Naive thymus-derived CD4-positive, alpha-beta T cell (primary cell): Measurements from ENCODE around the gene RAP1A. TPM values are rescaled to one million over a fixed set of nuclear protein-coding genes. Genes with fewer than 3 reads are reported as not detected.

Experiments used
- ATAC-seq: fragments of 150-1000 bp; cut with Tn5 transposase; 2 replicates; pipeline ENCODE4 v1.10.0; 2021; ENCODE audit warnings: mild to moderate bottlenecking, moderate library complexity
- CTCF ChIA-PET: fragments of 350-600 bp; sonication (Branson Sonifier 250); formaldehyde crosslinking; loops from one replicate; lab custom pipeline; 2021; ENCODE audit warnings: antibody characterized with exemption; lab: Charles Lee
- POLR2A ChIA-PET: fragments of 350-600 bp; sonication (Branson Sonifier 250); formaldehyde crosslinking; loops from one replicate; lab custom pipeline; 2021; ENCODE audit warnings: antibody characterized with exemption, inconsistent platforms; lab: Charles Lee
- DNase-seq, 9 donors: peaks; one replicate each; pipeline versions ENCODE4 v3.0.0 to v3.0.0-alpha.2; 2020 to 2022; ENCODE audit warnings: mixed read lengths in 1 of 9
- H3K27ac ChIP-seq: one replicate; pipeline ENCODE4 v1.7.0; 2013; ENCODE audit warnings: mild to moderate bottlenecking, low read depth, low read length, moderate library complexity
- H3K27me3 ChIP-seq, 2 donors: one replicate each; pipeline ENCODE4 v1.7.0; 2013; ENCODE audit warnings: low read length in 2 of 2, mild to moderate bottlenecking in 2 of 2, moderate library complexity in 2 of 2; ENCODE audit not compliant: control insufficient read depth in 2 of 2, insufficient read depth in 2 of 2
- H3K36me3 ChIP-seq, 3 experiments: 1 replicate in 2 of 3; 2 replicates in 1 of 3; pipeline ENCODE4 v1.7.0; 2013; ENCODE audit warnings: low read length in 3 of 3, mild to moderate bottlenecking in 3 of 3, moderate library complexity in 1 of 3; ENCODE audit not compliant: insufficient read depth in 3 of 3, control insufficient read depth in 2 of 3
- H3K4me1 ChIP-seq, 2 donors: one replicate each; pipeline ENCODE4 v1.7.0; 2013; ENCODE audit warnings: low read length in 2 of 2, mild to moderate bottlenecking in 2 of 2, moderate library complexity in 1 of 2; ENCODE audit not compliant: control insufficient read depth in 2 of 2, insufficient read depth in 2 of 2
- H3K4me3 ChIP-seq: 2 replicates; pipeline ENCODE4 v1.7.0; 2013; ENCODE audit warnings: mild to moderate bottlenecking, low read length
- H3K9me3 ChIP-seq, 3 experiments: 1 replicate in 2 of 3; 2 replicates in 1 of 3; pipeline ENCODE4 v1.7.0; 2013; ENCODE audit warnings: low read length in 3 of 3; ENCODE audit not compliant: control insufficient read depth in 2 of 3
- H3K27ac Mint-ChIP-seq, 9 donors: one replicate each; pipeline ENCODE4 v1.8.0; 2020 to 2022; ENCODE audit warnings: mixed read lengths in 9 of 9, mild to moderate bottlenecking in 8 of 9, moderate library complexity in 5 of 9, inconsistent platforms in 2 of 9
- H3K27me3 Mint-ChIP-seq, 5 donors: one replicate each; pipeline ENCODE4 v1.8.0; 2021 to 2022; ENCODE audit warnings: mixed read lengths in 5 of 5, mild to moderate bottlenecking in 1 of 5
- H3K36me3 Mint-ChIP-seq, 5 donors: one replicate each; pipeline ENCODE4 v1.8.0; 2020 to 2022; ENCODE audit warnings: mixed read lengths in 5 of 5, mild to moderate bottlenecking in 3 of 5, inconsistent platforms in 1 of 5
- H3K4me1 Mint-ChIP-seq, 7 donors: one replicate each; pipeline ENCODE4 v1.8.0; 2020 to 2022; ENCODE audit warnings: mixed read lengths in 7 of 7, mild to moderate bottlenecking in 3 of 7, inconsistent platforms in 1 of 7
- H3K4me3 Mint-ChIP-seq, 10 donors: one replicate each; pipeline ENCODE4 v1.8.0; 2020 to 2022; ENCODE audit warnings: mild to moderate bottlenecking in 10 of 10, mixed read lengths in 10 of 10, moderate library complexity in 6 of 10, inconsistent platforms in 2 of 10
- H3K9me3 Mint-ChIP-seq, 11 donors: one replicate each; pipeline ENCODE4 v1.8.0; 2020 to 2022; ENCODE audit warnings: mixed read lengths in 11 of 11, mild to moderate bottlenecking in 4 of 11, inconsistent platforms in 1 of 11, moderate library complexity in 1 of 11
- intact Hi-C, 2 donors: fragments of 100-400 bp; cut with micrococcal nuclease; formaldehyde crosslinking; loops; one replicate each; pipeline ENCODE4 v1.15.1; 2023
- polyA plus RNA-seq, 2 donors: library from polyadenylated mRNA; unstranded; fragments of 300-500 nt; fragmentation: Illumina TruSeq; gene quantifications; one replicate each; pipeline ENCODE4 v1.2.3, GENCODE V29; 2021
- total RNA-seq, 6 experiments: library from RNA in 5 of 6; stranded (reverse) in 5 of 6; gene quantifications; 1 replicate in 5 of 6; 2 replicates in 1 of 6; pipeline ENCODE4 v1.2.3 and lab custom pipeline; 2021 to 2026

RAP1A gene
- total and polyA plus RNA-seq, 7 experiments from 2014 or later, result 37.6 to 183 (median 100) TPM

- Histone ChIP-seq H3K27ac (peak within 1 kb of the TSS; percentile 92), H3K9me3 (no peaks in the 10 kb centered on the region), H3K27me3 (no peaks in the 10 kb centered on the region), H3K4me1 (peaks cover 4 to 18% of the 10 kb centered on the region in 2 donors), H3K36me3 (peaks cover 0 to 14% (median 11%) of the 10 kb centered on the region in 3 experiments), H3K4me3 (peak within 1 kb of the TSS; percentile 87)
- H3K4me3 Mint-ChIP-seq, result peak within 1 kb of the TSS; percentile 86 to 100 (median 94)
- H3K27ac Mint-ChIP-seq, result peak within 1 kb of the TSS; percentile 94 to 100 (median 99)
- H3K36me3 Mint-ChIP-seq, result peaks cover 0 to 16% (median 4%) of the 10 kb centered on the region in 5 donors
- peak; percentile 92 to 97 (median 95) for DNase-seq
- CTCF ChIA-PET, result interaction anchor here (0.7 to 1.8 kb wide), 21 partner anchors 11 to 614 kb away, joined by 3 to 10 read pairs (median 3); partner anchors contain the start of gene INKA2
- peaks cover 24 to 49% (median 39%) of the 10 kb centered on the region in 7 donors for H3K4me1 Mint-ChIP-seq
- H3K27me3 Mint-ChIP-seq, result peaks cover 0 to 2% (median 0%) of the 10 kb centered on the region in 5 donors
- ATAC-seq, result peak; percentile 97
- POLR2A ChIA-PET, result interaction anchor here (0.6 to 2.6 kb wide), 19 partner anchors 12 to 307 kb away, joined by 3 to 16 read pairs (median 3); no protein-coding TSS in a partner anchor
- intact Hi-C loops, result loop anchor here (1.0 to 10.0 kb wide), 23 partner anchors 14 to 1723 kb away; partner anchors contain the start of genes ATP5PB (in 2 of the 2), INKA2 (in 2 of the 2), LRIF1 (in 2 of the 2) and WDR77 (in 2 of the 2)
- H3K9me3 Mint-ChIP-seq, result peaks cover 0 to 8% (median 0%) of the 10 kb centered on the region in 11 donors
Measured at GRCh38 chr1:111755331-111756123, 135.9 kb downstream of the RAP1A start, which contains the start of gene DDX20. DDX20 (plus strand) TSS chr1:111755901; CDS start chr1:111755925, 24 bp downstream.

- ChIA-PET CTCF (interaction anchor here (1.0 to 1.8 kb wide), 7 partner anchors 10 to 279 kb away, joined by 3 to 6 read pairs (median 4); no protein-coding TSS in a partner anchor), POLR2A (interaction anchor here (0.6 to 2.6 kb wide), 6 partner anchors 11 to 284 kb away, joined by 3 to 16 read pairs (median 4); no protein-coding TSS in a partner anchor)
- H3K9me3 Mint-ChIP-seq, result peaks cover 0 to 8% (median 0%) of the 10 kb centered on the region in 11 donors
- Histone ChIP-seq H3K4me3 (peak overlapping the region; percentile 87), H3K36me3 (peaks cover 0 to 20% (median 17%) of the 10 kb centered on the region in 3 experiments), H3K9me3 (no peaks in the 10 kb centered on the region), H3K27me3 (no peaks in the 10 kb centered on the region), H3K4me1 (peaks cover 4 to 22% of the 10 kb centered on the region in 2 donors), H3K27ac (peak overlapping the region; percentile 92)
- DNase-seq (no peak), ATAC-seq (peak; percentile 5)
- H3K4me3 Mint-ChIP-seq, result peak overlapping the region; percentile 86 to 100 (median 94)
- peaks cover 24 to 49% (median 39%) of the 10 kb centered on the region in 7 donors for H3K4me1 Mint-ChIP-seq
- H3K27me3 Mint-ChIP-seq, result peaks cover 0 to 2% (median 0%) of the 10 kb centered on the region in 5 donors
- intact Hi-C loops, result loop anchor here (5.0 to 10.0 kb wide), 9 partner anchors 94 to 1724 kb away; partner anchors contain the start of genes CD53 (in 1 of the 2), CHI3L2 (in 1 of the 2), DENND2D (in 1 of the 2) and LRIF1 (in 1 of the 2)
- peak overlapping the region; percentile 77 to 99 (median 98) for H3K27ac Mint-ChIP-seq
- peaks cover 0 to 21% (median 9%) of the 10 kb centered on the region in 5 donors for H3K36me3 Mint-ChIP-seq
Measured at GRCh38 chr1:111756124-111756513, 136.5 kb downstream of the RAP1A start.

GRCh38 chr1:111758373-111758772 lies 138.8 kb downstream of the RAP1A start:
- ChIA-PET POLR2A (no interaction called here), CTCF (no interaction called here)
- Histone ChIP-seq H3K36me3 (peaks cover 0 to 32% (median 23%) of the 10 kb centered on the region in 3 experiments), H3K4me1 (peaks cover 4 to 23% of the 10 kb centered on the region in 2 donors), H3K4me3 (no peak overlapping the region), H3K27ac (no peak overlapping the region), H3K27me3 (no peaks in the 10 kb centered on the region), H3K9me3 (no peaks in the 10 kb centered on the region)
- ATAC-seq (no peak), DNase-seq (no peak)
- Mint-ChIP-seq H3K4me1 (peaks cover 18 to 49% (median 39%) of the 10 kb centered on the region in 7 donors), H3K27me3 (peaks cover 0 to 2% (median 0%) of the 10 kb centered on the region in 5 donors), H3K9me3 (peaks cover 0 to 8% (median 0%) of the 10 kb centered on the region in 11 donors), H3K4me3 (peak overlapping the region in 7 of 10 donors; percentile 29 to 90 (median 52)), H3K36me3 (peaks cover 12 to 36% (median 15%) of the 10 kb centered on the region in 5 donors), H3K27ac (peak overlapping the region in 5 of 9 donors; percentile 5 to 78 (median 65))
- intact Hi-C loops, result loop anchor here (5.0 to 10.0 kb wide), 9 partner anchors 96 to 1726 kb away; partner anchors contain the start of genes CD53 (in 1 of the 2), CHI3L2 (in 1 of the 2), DENND2D (in 1 of the 2) and LRIF1 (in 1 of the 2)

- ChIA-PET POLR2A (no interaction called here), CTCF (interaction anchor here (1.3 to 2.1 kb wide), 2 partner anchors 47 to 255 kb away, joined by 5 to 8 read pairs; no protein-coding TSS in a partner anchor)
- Histone ChIP-seq H3K4me1 (peaks cover 0 to 14% of the 10 kb centered on the region in 2 donors), H3K4me3 (no peak overlapping the region), H3K27me3 (no peaks in the 10 kb centered on the region), H3K9me3 (no peaks in the 10 kb centered on the region), H3K27ac (no peak overlapping the region), H3K36me3 (peaks cover 0 to 58% (median 26%) of the 10 kb centered on the region in 3 experiments)
- Mint-ChIP-seq H3K9me3 (no peaks in the 10 kb centered on the region), H3K36me3 (peaks cover 12 to 61% (median 17%) of the 10 kb centered on the region in 5 donors), H3K27ac (peak overlapping the region in 4 of 9 donors; percentile 4 to 42 (median 16)), H3K27me3 (no peaks in the 10 kb centered on the region), H3K4me1 (peaks cover 8 to 29% (median 25%) of the 10 kb centered on the region in 7 donors), H3K4me3 (no peak overlapping the region)
- DNase-seq (no peak), ATAC-seq (no peak)
- intact Hi-C loops, result no loop called here
Measured at GRCh38 chr1:111761717-111762116, 142.1 kb downstream of the RAP1A start.

- H3K27me3 ChIP-seq, result no peaks in the 10 kb centered on the region
- no peak for DNase-seq
- Mint-ChIP-seq H3K4me3 (no peak overlapping the region), H3K9me3 (no peaks in the 10 kb centered on the region), H3K27ac (peak overlapping the region in 3 of 9 donors; percentile 3 to 21 (median 4)), H3K27me3 (no peaks in the 10 kb centered on the region), H3K4me1 (peaks cover 8 to 23% (median 19%) of the 10 kb centered on the region in 7 donors), H3K36me3 (peaks cover 12 to 61% (median 17%) of the 10 kb centered on the region in 5 donors)
- peaks cover 0 to 59% (median 27%) of the 10 kb centered on the region in 3 experiments for H3K36me3 ChIP-seq
- no peaks in the 10 kb centered on the region for H3K9me3 ChIP-seq
- no peak overlapping the region for H3K4me3 ChIP-seq
- CTCF ChIA-PET, result interaction anchor here (1.3 to 2.1 kb wide), 2 partner anchors 47 to 255 kb away, joined by 5 to 8 read pairs; no protein-coding TSS in a partner anchor
- H3K4me1 ChIP-seq, result peaks cover 0 to 8% of the 10 kb centered on the region in 2 donors
- no peak overlapping the region for H3K27ac ChIP-seq
- ATAC-seq, result no peak
- POLR2A ChIA-PET, result no interaction called here
- intact Hi-C loops, result no loop called here
Measured at GRCh38 chr1:111762332-111762731, 142.7 kb downstream of the RAP1A start.
